NCI-H2107 (cell line): Measurements from ENCODE around the gene FAM47E.
"Not testable (repeated sequence)": the region's sequence is repeated elsewhere in the genome, so short reads cannot be mapped to it uniquely, and the experiment has no call there.

Experiments
- DNase-seq: peaks from one replicate; lab custom pipeline; 2025; lab: John Stamatoyannopoulos, UW

The FAM47E gene

GRCh38 chr4:76270244-76271175 lies 19.0 kb downstream of the FAM47E start:
- no peak for DNase-seq

- DNase-seq, result no peak
Observed at GRCh38 chr4:76271248-76271647, 19.7 kb downstream of the FAM47E start.

GRCh38 chr4:76272073-76272472 lies 20.6 kb downstream of the FAM47E start:
- DNase-seq, result no peak

GRCh38 chr4:76272582-76272981 lies 21.1 kb downstream of the FAM47E start:
- no peak for DNase-seq

GRCh38 chr4:76272999-76273398 lies 21.5 kb downstream of the FAM47E start:
- no peak for DNase-seq

- DNase-seq, result no peak
Observed at GRCh38 chr4:76275486-76276124, 24.1 kb downstream of the FAM47E start.

GRCh38 chr4:76276813-76277212 lies 25.3 kb downstream of the FAM47E start:
- no peak for DNase-seq

- DNase-seq, result no peak
Observed at GRCh38 chr4:76277667-76278066, 26.1 kb downstream of the FAM47E start.

- no peak for DNase-seq
Observed at GRCh38 chr4:76278583-76278982, 27.1 kb downstream of the FAM47E start.

- DNase-seq, result no peak
Observed at GRCh38 chr4:76279462-76279861, 27.9 kb downstream of the FAM47E start.

GRCh38 chr4:76280488-76281441 lies 29.2 kb downstream of the FAM47E start:
- DNase-seq, result no peak

GRCh38 chr4:76281594-76281993 lies 30.1 kb downstream of the FAM47E start:
- not testable (repeated sequence) for DNase-seq

- DNase-seq, result no peak
Observed at GRCh38 chr4:76282941-76283689, 31.6 kb downstream of the FAM47E start.

GRCh38 chr4:76283900-76284299 lies 32.4 kb downstream of the FAM47E start:
- no peak for DNase-seq

- not testable (repeated sequence) for DNase-seq
Observed at GRCh38 chr4:76287811-76288210, 36.3 kb downstream of the FAM47E start.

- no peak for DNase-seq
Observed at GRCh38 chr4:76292730-76293129, 41.2 kb downstream of the FAM47E start.

GRCh38 chr4:76293772-76294171 lies 42.3 kb downstream of the FAM47E start:
- no peak for DNase-seq

- DNase-seq, result no peak
Observed at GRCh38 chr4:76296286-76296820, 44.8 kb downstream of the FAM47E start.

GRCh38 chr4:76298227-76298626 lies 46.7 kb downstream of the FAM47E start:
- no peak for DNase-seq

GRCh38 chr4:76300012-76300411 lies 48.5 kb downstream of the FAM47E start:
- no peak for DNase-seq
